ENCODE data around the gene VSTM4.

DNA sequence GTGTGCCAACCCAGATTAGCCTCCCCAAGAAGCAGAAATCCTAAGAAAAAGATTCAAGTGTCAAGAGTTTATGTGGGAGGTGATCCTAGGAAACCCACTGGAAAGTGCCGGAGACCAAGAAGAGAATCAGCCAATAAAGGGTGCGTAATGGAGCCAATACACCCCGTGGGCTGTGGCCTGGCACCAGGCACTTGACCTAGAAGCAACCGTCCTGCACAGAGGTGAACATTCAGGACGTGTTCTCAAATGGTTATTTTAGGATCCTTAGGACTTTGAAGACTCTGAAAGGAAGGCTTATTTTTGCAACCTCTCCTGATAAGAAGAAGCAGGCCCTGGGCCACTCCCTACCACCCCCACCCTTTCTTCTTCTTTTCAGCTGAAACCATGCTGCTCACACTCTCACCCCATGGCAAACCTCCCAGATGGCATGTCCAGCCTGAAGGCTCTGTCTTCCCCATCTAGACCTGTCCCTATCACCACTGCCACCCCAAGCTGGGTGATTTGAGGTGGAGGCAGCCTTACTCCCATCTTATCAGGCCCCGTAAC, 46.6 kb downstream of the VSTM4 start:
- TF ChIP-seq, protein P1, sequence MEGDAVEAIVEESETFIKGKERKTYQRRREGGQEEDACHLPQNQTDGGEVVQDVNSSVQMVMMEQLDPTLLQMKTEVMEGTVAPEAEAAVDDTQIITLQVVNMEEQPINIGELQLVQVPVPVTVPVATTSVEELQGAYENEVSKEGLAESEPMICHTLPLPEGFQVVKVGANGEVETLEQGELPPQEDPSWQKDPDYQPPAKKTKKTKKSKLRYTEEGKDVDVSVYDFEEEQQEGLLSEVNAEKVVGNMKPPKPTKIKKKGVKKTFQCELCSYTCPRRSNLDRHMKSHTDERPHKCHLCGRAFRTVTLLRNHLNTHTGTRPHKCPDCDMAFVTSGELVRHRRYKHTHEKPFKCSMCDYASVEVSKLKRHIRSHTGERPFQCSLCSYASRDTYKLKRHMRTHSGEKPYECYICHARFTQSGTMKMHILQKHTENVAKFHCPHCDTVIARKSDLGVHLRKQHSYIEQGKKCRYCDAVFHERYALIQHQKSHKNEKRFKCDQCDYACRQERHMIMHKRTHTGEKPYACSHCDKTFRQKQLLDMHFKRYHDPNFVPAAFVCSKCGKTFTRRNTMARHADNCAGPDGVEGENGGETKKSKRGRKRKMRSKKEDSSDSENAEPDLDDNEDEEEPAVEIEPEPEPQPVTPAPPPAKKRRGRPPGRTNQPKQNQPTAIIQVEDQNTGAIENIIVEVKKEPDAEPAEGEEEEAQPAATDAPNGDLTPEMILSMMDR (IDR thresholded peaks at IDR 0.05), result no peak
- TF ChIP-seq POLR2A (IDR thresholded peaks at IDR 0.05), result no peak

Measured in heart left ventricle (tissue), 13 donors.